K562 (cell line): Measurements from ENCODE around the gene SCMH1.
"Not testable (repeated sequence)": the region's sequence is repeated elsewhere in the genome, so short reads cannot be mapped to it uniquely, and the experiment has no call there.

Source experiments
- BHLHE40 ChIP-seq: IDR thresholded peaks from 2 replicates; pipeline ENCODE4 v1.6.1; 2011; ENCODE audit warnings: low read length, improper control_type of control experiment
- IRF2 ChIP-seq: sonication (generic); formaldehyde crosslinking; IDR thresholded peaks from 2 replicates; pipeline ENCODE4 v1.8.1; 2022; ENCODE audit warnings: mild to moderate bottlenecking, missing genetic modification reagents
- KDM5B ChIP-seq: fragments of 200-600 bp; sonication (generic); IDR thresholded peaks from 2 replicates; pipeline ENCODE4 v1.6.1; 2012; ENCODE audit warnings: low read depth, mild to moderate bottlenecking, moderate library complexity, low read length, control low read depth, inconsistent platforms; ENCODE audit not compliant: insufficient replicate concordance
- MIER1 ChIP-seq: fragments of 450-650 bp; IDR thresholded peaks from 2 replicates; pipeline ENCODE4 v1.6.1; 2016; ENCODE audit warnings: antibody characterized with exemption, mild to moderate bottlenecking, low read depth
- POLR2AphosphoS5 ChIP-seq: IDR thresholded peaks from 2 replicates; pipeline ENCODE4 v1.6.1; 2011; ENCODE audit warnings: mild to moderate bottlenecking, low read depth, low read length, moderate library complexity; ENCODE audit not compliant: control insufficient read depth, insufficient read depth
- PURB ChIP-seq: sonication (generic); formaldehyde crosslinking; IDR thresholded peaks from 2 replicates; pipeline ENCODE4 v1.9.0; 2021; ENCODE audit warnings: low read depth, mild to moderate bottlenecking, missing genetic modification reagents
- RFX7 ChIP-seq: fragments of 250-450 bp; sonication (Bioruptor Pico); IDR thresholded peaks from 2 replicates; pipeline ENCODE4 v1.5.1; 2021; ENCODE audit warnings: mild to moderate bottlenecking
- SAFB ChIP-seq: fragments of 200-400 bp; formaldehyde crosslinking; IDR thresholded peaks from 2 replicates; pipeline ENCODE4 v1.6.1; 2017; ENCODE audit warnings: low read depth, low read length, borderline replicate concordance
- SIN3A ChIP-seq, 2 experiments: fragments of 150-350 bp in 1 of 2; IDR thresholded peaks; 2 replicates each; pipeline ENCODE4 v1.6.1; 2011 to 2016; ENCODE audit warnings: borderline replicate concordance in 2 of 2, low read depth in 2 of 2, low read length in 2 of 2, mild to moderate bottlenecking in 2 of 2, moderate library complexity in 2 of 2; ENCODE audit not compliant: control insufficient read depth in 1 of 2
- ZNF764 ChIP-seq: fragments of 250-450 bp; sonication (Bioruptor Pico); IDR thresholded peaks from 2 replicates; pipeline ENCODE4 v1.4.0; 2020; ENCODE audit warnings: low read depth, mild to moderate bottlenecking, moderate library complexity

DNA sequence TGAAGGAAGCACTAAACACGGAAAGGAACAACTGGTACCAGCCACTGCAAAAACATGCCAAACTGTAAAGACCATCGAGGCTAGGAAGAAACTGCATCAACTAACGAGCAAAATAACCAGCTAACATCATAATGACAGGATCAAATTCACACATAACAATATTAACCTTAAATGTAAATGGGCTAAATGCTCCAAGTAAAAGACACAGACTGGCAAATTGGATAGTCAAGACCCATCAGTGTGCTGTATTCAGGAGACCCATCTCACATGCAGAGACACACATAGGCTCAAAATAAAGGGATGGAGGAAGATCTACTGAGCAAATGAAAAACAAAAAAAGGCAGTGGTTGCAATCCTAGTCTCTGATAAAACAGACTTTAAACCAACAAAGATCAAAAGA is 63.9 kb downstream of the SCMH1 start:
- TF ChIP-seq ZNF764; KDM5B; SAFB; POLR2AphosphoS5; SIN3A (IDR thresholded peaks at IDR 0.05; ENCODE audit: borderline replicate concordance in 2 of 2, control insufficient read depth in 1 of 2, low read depth in 2 of 2, low read length in 2 of 2); BHLHE40; PURB (CRISPR knock-in tag); IRF2; RFX7 (CRISPR knock-in tag); MIER1: not testable (repeated sequence)
